Measurements from ENCODE around the gene RIC1. TPM values are rescaled to one million over a fixed set of nuclear protein-coding genes. Genes with fewer than 3 reads are reported as not detected.

The RIC1 gene
- total RNA-seq, 1 experiment from 2014 or later, result 25.5 TPM

DNA sequence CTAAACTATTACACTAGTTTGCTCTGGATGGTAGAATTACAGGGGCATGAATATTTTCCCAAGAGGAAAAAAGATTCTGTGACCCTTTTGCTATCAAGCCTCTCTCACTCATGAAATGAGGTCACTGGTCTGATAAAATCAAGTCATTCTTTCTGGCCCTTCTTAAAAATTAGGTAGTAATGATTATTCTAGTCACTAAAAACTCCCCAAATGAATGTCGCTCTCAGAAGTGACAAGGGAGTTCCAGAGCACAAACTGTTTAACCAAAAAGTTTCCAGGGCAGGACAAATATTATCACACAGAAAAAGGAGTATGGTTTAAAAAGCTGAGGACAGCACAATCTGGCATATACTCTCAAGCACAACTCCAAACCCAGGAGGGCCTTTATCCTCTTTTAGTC is 191.5 kb downstream of the RIC1 start (continued):
- TF ChIP-seq POLR2AphosphoS5 (IDR thresholded peaks at IDR 0.05; ENCODE audit: low read depth, low read length), result no peak

DNA sequence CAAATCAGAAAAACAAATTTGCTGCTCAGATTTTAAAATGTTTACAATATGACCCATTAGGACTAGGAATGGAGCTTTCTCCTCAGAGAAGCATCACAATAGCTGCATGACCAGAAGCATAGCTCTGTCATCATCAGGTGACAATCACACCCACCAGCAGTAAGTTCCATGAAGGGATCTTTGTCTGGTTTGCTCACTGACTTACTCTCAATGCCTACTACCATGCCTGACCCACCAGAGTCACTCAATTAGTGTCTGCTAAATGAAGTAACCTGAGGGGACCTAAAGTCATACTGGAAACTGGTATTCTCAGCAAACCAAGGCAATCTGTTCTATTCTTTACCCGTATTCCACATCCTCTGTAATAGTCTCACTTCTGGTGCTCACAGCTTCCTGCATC is 196.3 kb downstream of the RIC1 start:
- ChIA-PET RAD21 (ENCODE audit: low non-redundant PET in 1 of 2, low total read pairs in 2 of 2, uncharacterized antibody in 2 of 2, unreplicated experiment in 2 of 2) (no interaction called here), CTCF (no interaction called here), POLR2A (no interaction called here)
- Histone ChIP-seq H2AFZ (ENCODE audit: low read depth, low read length, poor library complexity, severe bottlenecking) (no peak overlapping the region), H3K9me3 (ENCODE audit: control insufficient read depth in 1 of 2, insufficient read depth in 1 of 2, low read depth in 1 of 2, low read length in 2 of 2) (no peaks in the 10 kb centered on the region), H3K9me2 (ENCODE audit: insufficient read depth) (no peaks in the 10 kb centered on the region), H3K79me2 (ENCODE audit: insufficient read depth, low read length) (peaks cover 15% of the 10 kb centered on the region), H3K9ac (ENCODE audit: low read length) (no peak overlapping the region), H3K27ac (ENCODE audit: low read depth, low read length) (no peak overlapping the region), H3K27me3 (ENCODE audit: insufficient read depth, low read length) (no peaks in the 10 kb centered on the region), H4K20me1 (ENCODE audit: insufficient read depth) (no peaks in the 10 kb centered on the region), H3K36me3 (ENCODE audit: control insufficient read depth in 1 of 2, insufficient read depth in 2 of 2, low read length in 2 of 2) (peaks cover 18 to 21% of the 10 kb centered on the region in 2 experiments), H3K4me3 (replicated peaks in 1 of 2; ENCODE audit: low read depth in 1 of 2, low read length in 2 of 2) (no peak overlapping the region), H3K4me2 (ENCODE audit: low read length) (no peak overlapping the region), H3K4me1 (ENCODE audit: control insufficient read depth in 1 of 2, insufficient read depth in 2 of 2, low read length in 2 of 2) (no peaks in the 10 kb centered on the region)
- BruUV-seq (replicated peaks), result no TSS peak
- DNase-seq (ENCODE audit: low read depth, low spot score) (no peak), ATAC-seq (no peak)
- intact Hi-C loops (cut with micrococcal nuclease), result no loop called here
- no peak for TF ChIP-seq CBX3 (IDR thresholded peaks at IDR 0.05; ENCODE audit: low read depth)
- TF ChIP-seq ZFX (IDR thresholded peaks at IDR 0.05), result no peak
- TF ChIP-seq EGR1 (IDR thresholded peaks at IDR 0.05; ENCODE audit: low read depth), result no peak
- TF ChIP-seq FOSL1 (IDR thresholded peaks at IDR 0.05; ENCODE audit: low read depth), result no peak
- TF ChIP-seq TCF7L2 (IDR thresholded peaks at IDR 0.05; ENCODE audit: borderline replicate concordance, extremely low read depth, insufficient read depth, insufficient read length), result no peak
- no peak for TF ChIP-seq RAD21 (IDR thresholded peaks at IDR 0.05; ENCODE audit: low read depth)
- TF ChIP-seq ZNF274 (IDR thresholded peaks at IDR 0.05; ENCODE audit: low read depth, low read length), result no peak
- no peak for TF ChIP-seq JUND (IDR thresholded peaks at IDR 0.05)
- TF ChIP-seq, protein P1, sequence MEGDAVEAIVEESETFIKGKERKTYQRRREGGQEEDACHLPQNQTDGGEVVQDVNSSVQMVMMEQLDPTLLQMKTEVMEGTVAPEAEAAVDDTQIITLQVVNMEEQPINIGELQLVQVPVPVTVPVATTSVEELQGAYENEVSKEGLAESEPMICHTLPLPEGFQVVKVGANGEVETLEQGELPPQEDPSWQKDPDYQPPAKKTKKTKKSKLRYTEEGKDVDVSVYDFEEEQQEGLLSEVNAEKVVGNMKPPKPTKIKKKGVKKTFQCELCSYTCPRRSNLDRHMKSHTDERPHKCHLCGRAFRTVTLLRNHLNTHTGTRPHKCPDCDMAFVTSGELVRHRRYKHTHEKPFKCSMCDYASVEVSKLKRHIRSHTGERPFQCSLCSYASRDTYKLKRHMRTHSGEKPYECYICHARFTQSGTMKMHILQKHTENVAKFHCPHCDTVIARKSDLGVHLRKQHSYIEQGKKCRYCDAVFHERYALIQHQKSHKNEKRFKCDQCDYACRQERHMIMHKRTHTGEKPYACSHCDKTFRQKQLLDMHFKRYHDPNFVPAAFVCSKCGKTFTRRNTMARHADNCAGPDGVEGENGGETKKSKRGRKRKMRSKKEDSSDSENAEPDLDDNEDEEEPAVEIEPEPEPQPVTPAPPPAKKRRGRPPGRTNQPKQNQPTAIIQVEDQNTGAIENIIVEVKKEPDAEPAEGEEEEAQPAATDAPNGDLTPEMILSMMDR (IDR thresholded peaks at IDR 0.05 in 2 of 3, conservative IDR thresholded peaks at IDR 0.05 in 1 of 3; ENCODE audit: borderline replicate concordance in 1 of 3, insufficient read depth in 1 of 3, low read depth in 2 of 3, low read length in 2 of 3), result no peak
- TF ChIP-seq SRF (IDR thresholded peaks at IDR 0.05; ENCODE audit: low read depth), result no peak
- no peak for TF ChIP-seq SIN3A (IDR thresholded peaks at IDR 0.05; ENCODE audit: low read depth)
- TF ChIP-seq, protein P2, sequence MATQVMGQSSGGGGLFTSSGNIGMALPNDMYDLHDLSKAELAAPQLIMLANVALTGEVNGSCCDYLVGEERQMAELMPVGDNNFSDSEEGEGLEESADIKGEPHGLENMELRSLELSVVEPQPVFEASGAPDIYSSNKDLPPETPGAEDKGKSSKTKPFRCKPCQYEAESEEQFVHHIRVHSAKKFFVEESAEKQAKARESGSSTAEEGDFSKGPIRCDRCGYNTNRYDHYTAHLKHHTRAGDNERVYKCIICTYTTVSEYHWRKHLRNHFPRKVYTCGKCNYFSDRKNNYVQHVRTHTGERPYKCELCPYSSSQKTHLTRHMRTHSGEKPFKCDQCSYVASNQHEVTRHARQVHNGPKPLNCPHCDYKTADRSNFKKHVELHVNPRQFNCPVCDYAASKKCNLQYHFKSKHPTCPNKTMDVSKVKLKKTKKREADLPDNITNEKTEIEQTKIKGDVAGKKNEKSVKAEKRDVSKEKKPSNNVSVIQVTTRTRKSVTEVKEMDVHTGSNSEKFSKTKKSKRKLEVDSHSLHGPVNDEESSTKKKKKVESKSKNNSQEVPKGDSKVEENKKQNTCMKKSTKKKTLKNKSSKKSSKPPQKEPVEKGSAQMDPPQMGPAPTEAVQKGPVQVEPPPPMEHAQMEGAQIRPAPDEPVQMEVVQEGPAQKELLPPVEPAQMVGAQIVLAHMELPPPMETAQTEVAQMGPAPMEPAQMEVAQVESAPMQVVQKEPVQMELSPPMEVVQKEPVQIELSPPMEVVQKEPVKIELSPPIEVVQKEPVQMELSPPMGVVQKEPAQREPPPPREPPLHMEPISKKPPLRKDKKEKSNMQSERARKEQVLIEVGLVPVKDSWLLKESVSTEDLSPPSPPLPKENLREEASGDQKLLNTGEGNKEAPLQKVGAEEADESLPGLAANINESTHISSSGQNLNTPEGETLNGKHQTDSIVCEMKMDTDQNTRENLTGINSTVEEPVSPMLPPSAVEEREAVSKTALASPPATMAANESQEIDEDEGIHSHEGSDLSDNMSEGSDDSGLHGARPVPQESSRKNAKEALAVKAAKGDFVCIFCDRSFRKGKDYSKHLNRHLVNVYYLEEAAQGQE (IDR thresholded peaks at IDR 0.05; ENCODE audit: low read depth), result no peak
- TF ChIP-seq POLR2AphosphoS5 (IDR thresholded peaks at IDR 0.05; ENCODE audit: low read depth, low read length), result no peak
- TF ChIP-seq CEBPB (IDR thresholded peaks at IDR 0.05; ENCODE audit: low read depth), result no peak

Measured in HCT116 (cell line).